ENCODE data around the gene TMEM235.

Gene TMEM235

GRCh38 chr17:78279360-78279990, 48.0 kb downstream of the TMEM235 start:
- no peak overlapping the region for H3K4me3 ChIP-seq (ENCODE audit: control insufficient read depth, low read depth, low read length)
- DNase-seq (ENCODE audit: low read depth), result no peak
- no peak for TF ChIP-seq CTCF (conservative IDR thresholded peaks at IDR 0.05; ENCODE audit: control insufficient read depth, insufficient read depth, low read depth, low read length)

GRCh38 chr17:78281249-78281845, 49.9 kb downstream of the TMEM235 start:
- TF ChIP-seq CTCF (conservative IDR thresholded peaks at IDR 0.05; ENCODE audit: control insufficient read depth, insufficient read depth, low read depth, low read length), result no peak
- DNase-seq (ENCODE audit: low read depth), result peak; percentile 36
- no peak overlapping the region for H3K4me3 ChIP-seq (ENCODE audit: control insufficient read depth, low read depth, low read length)

- DNase-seq (ENCODE audit: low read depth), result peak; percentile 83
- no peak overlapping the region for H3K4me3 ChIP-seq (ENCODE audit: control insufficient read depth, low read depth, low read length)
- TF ChIP-seq CTCF (conservative IDR thresholded peaks at IDR 0.05; ENCODE audit: control insufficient read depth, insufficient read depth, low read depth, low read length), result no peak
Observed at GRCh38 chr17:78284146-78284545, 52.7 kb downstream of the TMEM235 start.

DNA sequence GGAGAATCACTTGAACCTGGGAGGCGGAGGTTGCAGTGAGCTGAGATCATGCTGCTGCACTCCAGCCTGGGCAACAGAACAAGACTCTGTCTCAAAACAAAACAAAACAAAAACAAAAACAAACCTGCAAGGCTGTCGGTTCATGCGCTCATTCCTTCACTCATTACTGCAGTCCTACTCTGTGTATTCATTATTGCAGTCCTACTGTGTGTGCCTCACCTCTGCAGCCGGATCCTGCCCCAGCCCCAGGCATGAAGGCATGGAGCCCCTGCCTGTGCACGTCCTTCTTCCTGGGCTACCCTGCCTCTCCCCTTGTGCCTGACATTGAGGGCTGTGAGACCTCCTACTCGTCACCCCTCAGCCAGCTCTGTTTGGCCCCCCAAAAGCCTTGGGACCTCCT, 57.6 kb downstream of the TMEM235 start:
- TF ChIP-seq CTCF (conservative IDR thresholded peaks at IDR 0.05; ENCODE audit: control insufficient read depth, insufficient read depth, low read depth, low read length), result no peak
- no peak for DNase-seq (ENCODE audit: low read depth)
- no peak overlapping the region for H3K4me3 ChIP-seq (ENCODE audit: control insufficient read depth, low read depth, low read length)

- DNase-seq (ENCODE audit: low read depth), result peak; percentile 92
- TF ChIP-seq CTCF (conservative IDR thresholded peaks at IDR 0.05; ENCODE audit: control insufficient read depth, insufficient read depth, low read depth, low read length), result peak; percentile 89
- no peak overlapping the region for H3K4me3 ChIP-seq (ENCODE audit: control insufficient read depth, low read depth, low read length)
Observed at GRCh38 chr17:78289802-78290363, 58.5 kb downstream of the TMEM235 start.
